ENCODE measurements around the gene ADGRV1.

DNA sequence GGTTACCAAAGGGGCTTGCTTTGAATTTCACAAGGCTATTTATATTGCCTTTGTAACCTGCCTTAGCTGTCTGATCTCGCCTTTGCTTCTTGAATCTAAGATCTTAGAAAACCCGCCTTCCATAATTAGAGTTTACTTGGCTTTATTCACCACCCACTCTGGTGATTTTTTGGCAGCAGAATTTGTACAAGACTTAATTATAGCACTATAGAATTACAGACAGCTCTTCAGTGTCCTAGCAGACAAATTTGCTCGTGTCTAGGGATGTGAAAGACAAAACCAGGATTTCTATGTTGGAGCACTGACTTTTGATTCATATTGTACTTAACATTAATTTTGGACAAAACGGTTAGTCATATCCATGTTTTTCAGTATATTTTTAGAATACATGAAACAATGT lies 306.6 kb downstream of the ADGRV1 start:
- TF ChIP-seq POLR2A (IDR thresholded peaks at IDR 0.05) = no peak
- TF ChIP-seq, protein P1, sequence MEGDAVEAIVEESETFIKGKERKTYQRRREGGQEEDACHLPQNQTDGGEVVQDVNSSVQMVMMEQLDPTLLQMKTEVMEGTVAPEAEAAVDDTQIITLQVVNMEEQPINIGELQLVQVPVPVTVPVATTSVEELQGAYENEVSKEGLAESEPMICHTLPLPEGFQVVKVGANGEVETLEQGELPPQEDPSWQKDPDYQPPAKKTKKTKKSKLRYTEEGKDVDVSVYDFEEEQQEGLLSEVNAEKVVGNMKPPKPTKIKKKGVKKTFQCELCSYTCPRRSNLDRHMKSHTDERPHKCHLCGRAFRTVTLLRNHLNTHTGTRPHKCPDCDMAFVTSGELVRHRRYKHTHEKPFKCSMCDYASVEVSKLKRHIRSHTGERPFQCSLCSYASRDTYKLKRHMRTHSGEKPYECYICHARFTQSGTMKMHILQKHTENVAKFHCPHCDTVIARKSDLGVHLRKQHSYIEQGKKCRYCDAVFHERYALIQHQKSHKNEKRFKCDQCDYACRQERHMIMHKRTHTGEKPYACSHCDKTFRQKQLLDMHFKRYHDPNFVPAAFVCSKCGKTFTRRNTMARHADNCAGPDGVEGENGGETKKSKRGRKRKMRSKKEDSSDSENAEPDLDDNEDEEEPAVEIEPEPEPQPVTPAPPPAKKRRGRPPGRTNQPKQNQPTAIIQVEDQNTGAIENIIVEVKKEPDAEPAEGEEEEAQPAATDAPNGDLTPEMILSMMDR (IDR thresholded peaks at IDR 0.05) = no peak

Measured in Peyer's patch (tissue), 4 donors.